Stimulated activated naive B cell treated with anti-CD40 and anti-IgM and Interleukin-4, amounts not matched to agents 10 μg/mL and 1 μg/mL and 100 μg/mL, for 72 hours (primary cell): Measurements from ENCODE around the gene PI4KB.

Experiments used
- ATAC-seq, 2 donors: fragments of 150-1000 bp; cut with Tn5 transposase; replicated peaks; 2 replicates each; pipeline ENCODE4 v1.10.0; 2021; ENCODE audit warnings: moderate library complexity in 1 of 2
- DNase-seq: peaks from one replicate; pipeline ENCODE4 v3.0.0; 2021
- H3K27ac Mint-ChIP-seq: one replicate; pipeline ENCODE4 v1.8.0; 2022; ENCODE audit warnings: mild to moderate bottlenecking, mixed read lengths
- H3K27me3 Mint-ChIP-seq, 2 donors: one replicate each; pipeline ENCODE4 v1.8.0; 2022; ENCODE audit warnings: mixed read lengths in 2 of 2
- H3K36me3 Mint-ChIP-seq, 2 donors: one replicate each; pipeline ENCODE4 v1.8.0; 2022; ENCODE audit warnings: mixed read lengths in 2 of 2, mild to moderate bottlenecking in 1 of 2
- H3K4me1 Mint-ChIP-seq, 2 donors: one replicate each; pipeline ENCODE4 v1.8.0; 2022; ENCODE audit warnings: mixed read lengths in 2 of 2, mild to moderate bottlenecking in 1 of 2
- H3K4me3 Mint-ChIP-seq, 2 donors: one replicate each; pipeline ENCODE4 v1.8.0; 2022; ENCODE audit warnings: mild to moderate bottlenecking in 2 of 2, mixed read lengths in 2 of 2, moderate library complexity in 1 of 2
- H3K9me3 Mint-ChIP-seq, 2 donors: one replicate each; pipeline ENCODE4 v1.8.0; 2022; ENCODE audit warnings: mixed read lengths in 2 of 2, mild to moderate bottlenecking in 1 of 2

Gene PI4KB

DNA sequence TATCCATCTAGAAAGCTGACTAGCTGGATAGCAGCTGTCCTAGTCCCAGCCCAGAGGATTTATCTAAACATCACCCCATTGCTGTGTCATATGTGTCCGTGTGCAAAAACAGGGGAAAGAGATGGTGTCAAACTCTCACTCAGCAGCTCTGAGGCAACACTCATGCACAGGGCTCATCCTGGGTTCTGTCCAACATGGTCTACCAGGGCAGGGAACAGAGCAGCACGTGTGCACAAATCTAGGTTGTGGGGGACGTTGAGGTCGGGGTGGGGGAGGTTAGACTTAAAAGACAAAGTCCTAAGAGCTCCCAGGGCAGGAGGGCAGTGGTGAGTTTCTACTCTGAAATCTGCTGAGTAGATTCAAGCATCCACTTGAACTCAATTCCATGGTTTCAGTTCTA is 16.2 kb downstream of the PI4KB start:
- peaks cover 29 to 59% of the 10 kb centered on the region in 2 donors for H3K4me1 Mint-ChIP-seq
- H3K27me3 Mint-ChIP-seq, result no peaks in the 10 kb centered on the region
- DNase-seq, result no peak
- H3K27ac Mint-ChIP-seq, result peak overlapping the region; percentile 47
- no peak for ATAC-seq
- no peak overlapping the region for H3K4me3 Mint-ChIP-seq
- H3K9me3 Mint-ChIP-seq, result no peaks in the 10 kb centered on the region
- peaks cover 25 to 76% of the 10 kb centered on the region in 2 donors for H3K36me3 Mint-ChIP-seq

GRCh38 chr1:151309811-151310323 is 17.3 kb downstream of the PI4KB start:
- peak overlapping the region; percentile 76 for H3K27ac Mint-ChIP-seq
- DNase-seq (no peak), ATAC-seq (no peak)
- peaks cover 29 to 49% of the 10 kb centered on the region in 2 donors for H3K4me1 Mint-ChIP-seq
- no peak overlapping the region for H3K4me3 Mint-ChIP-seq
- no peaks in the 10 kb centered on the region for H3K27me3 Mint-ChIP-seq
- H3K9me3 Mint-ChIP-seq, result no peaks in the 10 kb centered on the region
- H3K36me3 Mint-ChIP-seq, result peaks cover 29 to 79% of the 10 kb centered on the region in 2 donors

GRCh38 chr1:151294742-151295462 is 32.3 kb downstream of the PI4KB start:
- Mint-ChIP-seq H3K36me3 (peaks cover 46 to 63% of the 10 kb centered on the region in 2 donors), H3K27ac (peak overlapping the region; percentile 51), H3K4me1 (peaks cover 27 to 32% of the 10 kb centered on the region in 2 donors), H3K27me3 (no peaks in the 10 kb centered on the region), H3K4me3 (no peak overlapping the region), H3K9me3 (no peaks in the 10 kb centered on the region)
- DNase-seq (no peak), ATAC-seq (no peak)

DNA sequence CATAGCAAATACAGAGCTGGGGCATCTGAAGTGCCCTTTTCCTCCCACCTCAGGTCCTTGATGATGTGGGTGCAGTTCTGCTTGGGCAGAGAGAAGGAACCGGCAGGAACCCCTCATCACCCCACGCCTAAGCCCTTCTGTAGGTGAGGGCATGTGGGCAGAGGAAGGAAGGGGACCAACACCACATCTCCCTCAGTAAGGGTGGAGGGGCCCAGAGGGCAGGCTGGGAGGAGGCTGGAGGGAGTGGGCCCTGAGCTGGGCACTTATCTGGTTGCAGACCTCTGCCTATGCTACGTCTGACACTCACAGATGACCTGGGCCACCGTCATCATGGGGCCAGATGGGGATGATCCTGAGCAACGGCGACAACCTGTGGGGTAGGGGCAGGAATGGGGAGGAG is 34.1 kb downstream of the PI4KB start:
- no peaks in the 10 kb centered on the region for H3K9me3 Mint-ChIP-seq
- peak overlapping the region; percentile 95 for H3K27ac Mint-ChIP-seq
- H3K4me1 Mint-ChIP-seq, result peaks cover 37 to 50% of the 10 kb centered on the region in 2 donors
- H3K27me3 Mint-ChIP-seq, result no peaks in the 10 kb centered on the region
- ATAC-seq (peak; percentile 29 to 32), DNase-seq (no peak)
- peak overlapping the region; percentile 26 to 50 for H3K4me3 Mint-ChIP-seq
- peaks cover 49 to 64% of the 10 kb centered on the region in 2 donors for H3K36me3 Mint-ChIP-seq

- Mint-ChIP-seq H3K36me3 (peaks cover 45 to 59% of the 10 kb centered on the region in 2 donors), H3K4me3 (peak overlapping the region in 1 of 2 donors; percentile 50)
- ATAC-seq, result peak; percentile 47 to 54
Measured at GRCh38 chr1:151292207-151293030, 34.8 kb downstream of the PI4KB start.

GRCh38 chr1:151290709-151291303 is 36.4 kb downstream of the PI4KB start:
- ATAC-seq (no peak), DNase-seq (no peak)
- peaks cover 52 to 72% of the 10 kb centered on the region in 2 donors for H3K36me3 Mint-ChIP-seq
- H3K4me3 Mint-ChIP-seq, result no peak overlapping the region
- peaks cover 43 to 58% of the 10 kb centered on the region in 2 donors for H3K4me1 Mint-ChIP-seq
- no peaks in the 10 kb centered on the region for H3K27me3 Mint-ChIP-seq
- no peak overlapping the region for H3K27ac Mint-ChIP-seq
- H3K9me3 Mint-ChIP-seq, result no peaks in the 10 kb centered on the region

More at GRCh38 chr1:151292207-151293030, 34.8 kb downstream of the PI4KB start:
- H3K9me3 Mint-ChIP-seq, result no peaks in the 10 kb centered on the region
- no peaks in the 10 kb centered on the region for H3K27me3 Mint-ChIP-seq
- no peak for DNase-seq
- H3K27ac Mint-ChIP-seq, result peak overlapping the region; percentile 95
- peaks cover 37 to 52% of the 10 kb centered on the region in 2 donors for H3K4me1 Mint-ChIP-seq

GRCh38 chr1:151289991-151290708 is 37.1 kb downstream of the PI4KB start:
- no peak for ATAC-seq
- Mint-ChIP-seq H3K4me3 (no peak overlapping the region), H3K36me3 (peaks cover 57 to 77% of the 10 kb centered on the region in 2 donors), H3K27ac (peak overlapping the region; percentile 80), H3K4me1 (peaks cover 43 to 64% of the 10 kb centered on the region in 2 donors), H3K9me3 (no peaks in the 10 kb centered on the region), H3K27me3 (no peaks in the 10 kb centered on the region)
- DNase-seq, result no peak

GRCh38 chr1:151289080-151289935 is 37.9 kb downstream of the PI4KB start:
- H3K9me3 Mint-ChIP-seq, result no peaks in the 10 kb centered on the region
- peak overlapping the region; percentile 80 for H3K27ac Mint-ChIP-seq
- H3K4me3 Mint-ChIP-seq, result peak overlapping the region in 1 of 2 donors; percentile 17
- DNase-seq, result no peak
- ATAC-seq, result no peak
- H3K27me3 Mint-ChIP-seq, result no peaks in the 10 kb centered on the region
- peaks cover 47 to 71% of the 10 kb centered on the region in 2 donors for H3K4me1 Mint-ChIP-seq
- peaks cover 54 to 69% of the 10 kb centered on the region in 2 donors for H3K36me3 Mint-ChIP-seq

- Mint-ChIP-seq H3K9me3 (no peaks in the 10 kb centered on the region), H3K27me3 (no peaks in the 10 kb centered on the region), H3K36me3 (peaks cover 49 to 67% of the 10 kb centered on the region in 2 donors), H3K27ac (peak overlapping the region; percentile 20), H3K4me1 (peaks cover 48 to 71% of the 10 kb centered on the region in 2 donors), H3K4me3 (peak overlapping the region in 1 of 2 donors; percentile 37)
- ATAC-seq (no peak), DNase-seq (no peak)
Measured at GRCh38 chr1:151288502-151288901, 38.7 kb downstream of the PI4KB start.

GRCh38 chr1:151287767-151288500 is 39.3 kb downstream of the PI4KB start:
- H3K27me3 Mint-ChIP-seq, result no peaks in the 10 kb centered on the region
- ATAC-seq (no peak), DNase-seq (no peak)
- H3K36me3 Mint-ChIP-seq, result peaks cover 50 to 67% of the 10 kb centered on the region in 2 donors
- no peaks in the 10 kb centered on the region for H3K9me3 Mint-ChIP-seq
- H3K4me3 Mint-ChIP-seq, result no peak overlapping the region
- peaks cover 47 to 71% of the 10 kb centered on the region in 2 donors for H3K4me1 Mint-ChIP-seq
- no peak overlapping the region for H3K27ac Mint-ChIP-seq

DNA sequence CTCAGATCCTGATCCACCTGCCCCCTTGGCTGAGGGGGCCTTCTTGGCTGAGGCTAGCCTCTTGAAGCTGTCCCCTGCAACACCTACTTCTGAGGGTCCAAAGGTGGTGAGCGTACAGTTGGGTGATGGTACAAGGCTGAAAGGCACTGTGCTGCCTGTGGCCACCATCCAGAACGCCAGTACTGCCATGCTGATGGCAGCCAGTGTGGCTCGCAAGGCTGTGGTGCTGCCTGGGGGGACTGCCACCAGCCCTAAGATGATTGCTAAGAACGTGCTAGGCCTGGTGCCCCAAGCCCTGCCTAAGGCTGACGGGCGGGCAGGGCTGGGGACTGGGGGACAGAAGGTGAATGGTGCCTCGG is 39.9 kb downstream of the PI4KB start:
- H3K4me3 Mint-ChIP-seq, result no peak overlapping the region
- H3K36me3 Mint-ChIP-seq, result peaks cover 46 to 62% of the 10 kb centered on the region in 2 donors
- H3K27ac Mint-ChIP-seq, result peak overlapping the region; percentile 57

DNA sequence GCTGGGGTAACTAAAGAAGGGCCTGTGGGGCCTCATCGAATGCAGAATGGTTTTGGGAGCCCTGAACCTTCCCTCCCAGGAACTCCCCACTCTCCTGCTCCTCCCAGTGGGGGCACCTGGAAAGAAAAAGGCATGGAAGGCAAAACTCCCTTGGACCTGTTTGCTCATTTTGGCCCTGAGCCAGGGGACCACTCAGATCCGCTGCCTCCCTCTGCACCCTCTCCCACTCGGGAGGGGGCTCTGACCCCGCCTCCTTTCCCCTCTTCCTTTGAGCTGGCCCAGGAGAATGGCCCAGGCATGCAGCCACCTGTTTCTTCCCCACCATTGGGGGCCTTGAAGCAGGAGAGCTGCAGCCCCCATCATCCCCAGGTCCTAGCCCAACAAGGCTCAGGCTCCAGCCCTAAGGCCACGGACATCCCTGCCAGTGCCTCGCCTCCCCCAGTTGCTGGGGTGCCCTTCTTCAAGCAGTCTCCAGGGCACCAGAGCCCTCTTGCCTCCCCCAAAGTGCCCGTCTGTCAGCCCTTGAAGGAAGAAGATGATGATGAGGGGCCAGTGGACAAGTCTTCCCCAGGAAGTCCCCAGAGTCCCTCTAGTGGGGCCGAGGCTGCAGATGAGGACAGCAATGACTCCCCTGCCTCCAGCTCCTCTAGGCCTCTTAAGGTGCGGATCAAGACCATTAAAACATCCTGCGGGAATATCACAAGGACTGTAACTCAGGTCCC is 40.4 kb downstream of the PI4KB start:
- H3K36me3 Mint-ChIP-seq, result peaks cover 45 to 60% of the 10 kb centered on the region in 2 donors
- no peaks in the 10 kb centered on the region for H3K9me3 Mint-ChIP-seq
- H3K4me3 Mint-ChIP-seq, result no peak overlapping the region
- H3K4me1 Mint-ChIP-seq, result peaks cover 41 to 62% of the 10 kb centered on the region in 2 donors
- no peak for ATAC-seq
- peak overlapping the region; percentile 57 for H3K27ac Mint-ChIP-seq
- DNase-seq, result no peak
- no peaks in the 10 kb centered on the region for H3K27me3 Mint-ChIP-seq

More for the DNA sequence above, 39.9 kb downstream of the PI4KB start:
- Mint-ChIP-seq H3K4me1 (peaks cover 41 to 66% of the 10 kb centered on the region in 2 donors), H3K27me3 (no peaks in the 10 kb centered on the region), H3K9me3 (no peaks in the 10 kb centered on the region)
- DNase-seq (no peak), ATAC-seq (no peak)
